ENCODE data around the gene RALBP1.

DNA sequence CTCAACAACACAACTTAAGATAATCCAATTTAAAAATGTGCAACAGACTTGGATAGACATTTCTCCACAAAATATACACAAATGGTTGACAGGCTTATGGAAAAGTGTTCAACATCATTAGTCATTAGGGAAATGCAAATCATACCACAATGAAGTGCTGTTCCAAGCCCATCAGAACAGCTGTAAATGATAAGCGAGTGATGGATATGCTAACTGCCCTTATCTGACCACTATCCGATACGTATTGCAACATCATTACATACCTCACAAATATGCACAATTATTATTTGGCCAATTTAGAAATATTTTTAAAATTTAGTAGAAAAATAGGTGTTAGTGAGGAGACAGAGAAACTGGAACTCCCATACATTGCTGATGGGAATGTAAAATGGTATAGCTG is 76.9 kb downstream of the RALBP1 start:
- no peak for TF ChIP-seq EZH2 (IDR thresholded peaks at IDR 0.05; ENCODE audit: borderline replicate concordance, low read length)
- TF ChIP-seq, protein P1, sequence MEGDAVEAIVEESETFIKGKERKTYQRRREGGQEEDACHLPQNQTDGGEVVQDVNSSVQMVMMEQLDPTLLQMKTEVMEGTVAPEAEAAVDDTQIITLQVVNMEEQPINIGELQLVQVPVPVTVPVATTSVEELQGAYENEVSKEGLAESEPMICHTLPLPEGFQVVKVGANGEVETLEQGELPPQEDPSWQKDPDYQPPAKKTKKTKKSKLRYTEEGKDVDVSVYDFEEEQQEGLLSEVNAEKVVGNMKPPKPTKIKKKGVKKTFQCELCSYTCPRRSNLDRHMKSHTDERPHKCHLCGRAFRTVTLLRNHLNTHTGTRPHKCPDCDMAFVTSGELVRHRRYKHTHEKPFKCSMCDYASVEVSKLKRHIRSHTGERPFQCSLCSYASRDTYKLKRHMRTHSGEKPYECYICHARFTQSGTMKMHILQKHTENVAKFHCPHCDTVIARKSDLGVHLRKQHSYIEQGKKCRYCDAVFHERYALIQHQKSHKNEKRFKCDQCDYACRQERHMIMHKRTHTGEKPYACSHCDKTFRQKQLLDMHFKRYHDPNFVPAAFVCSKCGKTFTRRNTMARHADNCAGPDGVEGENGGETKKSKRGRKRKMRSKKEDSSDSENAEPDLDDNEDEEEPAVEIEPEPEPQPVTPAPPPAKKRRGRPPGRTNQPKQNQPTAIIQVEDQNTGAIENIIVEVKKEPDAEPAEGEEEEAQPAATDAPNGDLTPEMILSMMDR (conservative IDR thresholded peaks at IDR 0.05 in 1 of 2, IDR thresholded peaks at IDR 0.05 in 1 of 2; ENCODE audit: extremely low read depth in 1 of 2, insufficient read depth in 1 of 2, low read depth in 1 of 2, low read length in 2 of 2) = no peak
